Adrenal gland (tissue), 5 donors: ENCODE data around the gene RCBTB1.

Experiments
- POLR2A ChIP-seq, 2 donors: fragments of 450-650 bp; IDR thresholded peaks; one replicate each; pipeline ENCODE4 v1.6.1; 2017; ENCODE audit warnings: antibody characterized with exemption in 2 of 2, mild to moderate bottlenecking in 2 of 2, moderate library complexity in 1 of 2
- TF ChIP-seq, protein P1 (sequence below), 6 experiments: fragments of 450-650 bp in 4 of 6; fragments of 200-600 bp in 2 of 6; sonication (generic) in 1 of 6; IDR thresholded peaks; 1 replicate in 5 of 6; 2 replicates in 1 of 6; pipeline versions ENCODE4 v1.5.1 to v1.8.0; 2016 to 2021; ENCODE audit warnings: antibody characterized with exemption in 6 of 6, mild to moderate bottlenecking in 2 of 6, moderate library complexity in 1 of 6
- donor health status: DM: no; HTN: no; CAD: no.

DNA sequence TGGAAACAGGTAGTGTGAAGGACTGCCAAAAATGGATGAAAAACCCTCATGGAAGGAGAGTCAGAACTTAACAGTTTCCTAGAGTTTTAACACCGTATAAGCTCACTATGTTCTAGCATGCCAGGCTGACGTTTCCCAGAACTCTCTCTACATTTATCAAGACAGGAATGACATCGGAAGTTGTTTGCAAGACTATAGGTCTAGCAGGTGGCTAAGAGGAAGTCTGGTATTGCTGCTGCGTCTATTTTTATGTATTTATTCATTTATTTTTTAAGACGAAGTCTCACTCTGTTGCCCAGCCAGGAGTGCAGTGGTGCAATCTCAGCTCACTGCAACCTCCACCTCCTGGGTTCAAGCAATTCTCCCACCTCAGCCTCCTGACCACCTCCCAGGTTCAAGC lies 22.4 kb upstream of the RCBTB1 start:
- TF ChIP-seq, protein P1, sequence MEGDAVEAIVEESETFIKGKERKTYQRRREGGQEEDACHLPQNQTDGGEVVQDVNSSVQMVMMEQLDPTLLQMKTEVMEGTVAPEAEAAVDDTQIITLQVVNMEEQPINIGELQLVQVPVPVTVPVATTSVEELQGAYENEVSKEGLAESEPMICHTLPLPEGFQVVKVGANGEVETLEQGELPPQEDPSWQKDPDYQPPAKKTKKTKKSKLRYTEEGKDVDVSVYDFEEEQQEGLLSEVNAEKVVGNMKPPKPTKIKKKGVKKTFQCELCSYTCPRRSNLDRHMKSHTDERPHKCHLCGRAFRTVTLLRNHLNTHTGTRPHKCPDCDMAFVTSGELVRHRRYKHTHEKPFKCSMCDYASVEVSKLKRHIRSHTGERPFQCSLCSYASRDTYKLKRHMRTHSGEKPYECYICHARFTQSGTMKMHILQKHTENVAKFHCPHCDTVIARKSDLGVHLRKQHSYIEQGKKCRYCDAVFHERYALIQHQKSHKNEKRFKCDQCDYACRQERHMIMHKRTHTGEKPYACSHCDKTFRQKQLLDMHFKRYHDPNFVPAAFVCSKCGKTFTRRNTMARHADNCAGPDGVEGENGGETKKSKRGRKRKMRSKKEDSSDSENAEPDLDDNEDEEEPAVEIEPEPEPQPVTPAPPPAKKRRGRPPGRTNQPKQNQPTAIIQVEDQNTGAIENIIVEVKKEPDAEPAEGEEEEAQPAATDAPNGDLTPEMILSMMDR (IDR thresholded peaks at IDR 0.05), result no peak
- no peak for TF ChIP-seq POLR2A (IDR thresholded peaks at IDR 0.05)
